HCT116 (cell line): Measurements from ENCODE around the gene MCAM. TPM values are rescaled to one million over a fixed set of nuclear protein-coding genes. Genes with fewer than 3 reads are reported as not detected.

Experiments
- ATAC-seq: fragments of 200-7000 bp; cut with Tn5 transposase; 2 replicates; pipeline ENCODE4 v1.9.1; 2020; ENCODE audit warnings: mild to moderate bottlenecking, moderate library complexity
- BruUV-seq: library from RNA; stranded (reverse); fragments of 400-500 nt; replicated peaks from 2 replicates; lab custom pipeline; 2021; lab: Mats Ljungman, UMichigan
- CTCF ChIA-PET: fragments of 300-600 bp; sonication (Branson Sonifier 250); formaldehyde crosslinking; loops from one replicate; lab custom pipeline; 2021; ENCODE audit warnings: antibody characterized with exemption; lab: Charles Lee
- POLR2A ChIA-PET: fragments of 300-600, 350-600 bp; sonication (Branson Sonifier 250); formaldehyde crosslinking; loops from one replicate; lab custom pipeline; 2021; ENCODE audit warnings: antibody characterized with exemption; lab: Charles Lee
- RAD21 ChIA-PET, 2 experiments: fragments of 300-600 bp; sonication (Branson Sonifier 250); formaldehyde crosslinking; loops; one replicate each; lab custom pipeline; 2023; ENCODE audit warnings: low total read pairs in 2 of 2; ENCODE audit not compliant: uncharacterized antibody in 2 of 2, unreplicated experiment in 2 of 2, low non-redundant PET in 1 of 2; lab: Charles Lee
- DNase-seq: peaks from one replicate; pipeline ENCODE4 v3.0.0-alpha.2; 2010; ENCODE audit warnings: low read depth, low spot score
- H2AFZ ChIP-seq: fragments of 200-600 bp; shearing (Covaris generic), sonication (generic); 2 replicates; pipeline ENCODE4 v1.6.1; 2017; ENCODE audit warnings: low read depth, mixed run types, mixed read lengths, antibody characterized with exemption, low read length; ENCODE audit not compliant: poor library complexity, severe bottlenecking
- H3K27ac ChIP-seq: 2 replicates; pipeline ENCODE4 v1.5.1; 2012; ENCODE audit warnings: low read depth, low read length
- H3K27me3 ChIP-seq: fragments of 200-600 bp; sonication (generic); 2 replicates; pipeline ENCODE4 v1.6.1; 2016; ENCODE audit warnings: mixed run types, low read length, mixed read lengths; ENCODE audit not compliant: insufficient read depth
- H3K36me3 ChIP-seq, 2 experiments: fragments of 200-500 bp in 1 of 2; fragments of 200-600 bp in 1 of 2; sonication (Bioruptor generic) in 1 of 2; sonication (generic) in 1 of 2; 2 replicates each; pipeline versions ENCODE4 v1.5.1 to v1.6.1; 2014 to 2016; ENCODE audit warnings: low read length in 2 of 2, inconsistent platforms in 1 of 2, mixed read lengths in 1 of 2, mixed run types in 1 of 2; ENCODE audit not compliant: insufficient read depth in 2 of 2, control insufficient read depth in 1 of 2
- H3K4me1 ChIP-seq, 2 experiments: fragments of 200-600 bp in 1 of 2; sonication (generic) in 1 of 2; 2 replicates each; pipeline versions ENCODE4 v1.5.1 to v1.6.1; 2012 to 2017; ENCODE audit warnings: low read length in 2 of 2, inconsistent platforms in 1 of 2, mild to moderate bottlenecking in 1 of 2, mixed read lengths in 1 of 2, mixed run types in 1 of 2, moderate library complexity in 1 of 2; ENCODE audit not compliant: insufficient read depth in 2 of 2, control insufficient read depth in 1 of 2
- H3K4me2 ChIP-seq: fragments of 200-600 bp; sonication (generic); 2 replicates; pipeline ENCODE4 v1.6.1; 2017; ENCODE audit warnings: mixed run types, low read length, mixed read lengths
- H3K4me3 ChIP-seq, 2 experiments: fragments of 200-600 bp in 1 of 2; sonication (generic) in 1 of 2; replicated peaks in 1 of 2; 2 replicates each; pipeline ENCODE4 v1.5.1; 2011 to 2016; ENCODE audit warnings: low read length in 2 of 2, control low read depth in 1 of 2, low read depth in 1 of 2, mild to moderate bottlenecking in 1 of 2, mixed read lengths in 1 of 2, mixed run types in 1 of 2
- H3K79me2 ChIP-seq: fragments of 200-600 bp; sonication (generic); 2 replicates; pipeline ENCODE4 v1.6.1; 2017; ENCODE audit warnings: mild to moderate bottlenecking, mixed run types, low read length, moderate library complexity, mixed read lengths; ENCODE audit not compliant: insufficient read depth
- H3K9ac ChIP-seq: fragments of 200-600 bp; sonication (generic); 2 replicates; pipeline ENCODE4 v1.6.1; 2016; ENCODE audit warnings: low read length, mixed read lengths
- H3K9me2 ChIP-seq: fragments of 200-600 bp; sonication (generic), shearing (Covaris generic); 2 replicates; pipeline ENCODE4 v1.6.1; 2017; ENCODE audit warnings: mixed run types, mild to moderate bottlenecking, moderate library complexity; ENCODE audit not compliant: insufficient read depth
- H3K9me3 ChIP-seq, 2 experiments: fragments of 200-500 bp in 1 of 2; fragments of 200-600 bp in 1 of 2; sonication (Bioruptor generic) in 1 of 2; sonication (generic) in 1 of 2; 2 replicates each; pipeline ENCODE4 v1.6.1; 2014 to 2017; ENCODE audit warnings: low read length in 2 of 2, mixed read lengths in 2 of 2, inconsistent platforms in 1 of 2, low read depth in 1 of 2, mild to moderate bottlenecking in 1 of 2, mixed run types in 1 of 2, moderate library complexity in 1 of 2; ENCODE audit not compliant: control insufficient read depth in 1 of 2, insufficient read depth in 1 of 2
- H4K20me1 ChIP-seq: fragments of 200-600 bp; sonication (generic), shearing (Covaris generic); 2 replicates; pipeline ENCODE4 v1.6.1; 2017; ENCODE audit warnings: mixed run types, mild to moderate bottlenecking, moderate library complexity; ENCODE audit not compliant: insufficient read depth
- CBX3 ChIP-seq: IDR thresholded peaks from 2 replicates; pipeline ENCODE4 v1.6.1; 2012; ENCODE audit warnings: low read depth
- EGR1 ChIP-seq: IDR thresholded peaks from 2 replicates; pipeline ENCODE4 v1.6.1; 2012; ENCODE audit warnings: low read depth
- ELF1 ChIP-seq: IDR thresholded peaks from 2 replicates; pipeline ENCODE4 v1.6.1; 2012; ENCODE audit warnings: low read depth, borderline replicate concordance
- EZH2 ChIP-seq: fragments of 200-600 bp; sonication (generic); IDR thresholded peaks from 2 replicates; pipeline ENCODE4 v1.6.1; 2017; ENCODE audit warnings: antibody characterized with exemption, mixed run types
- FOSL1 ChIP-seq: IDR thresholded peaks from 2 replicates; pipeline ENCODE4 v1.6.1; 2012; ENCODE audit warnings: low read depth
- JUND ChIP-seq: IDR thresholded peaks from 2 replicates; pipeline ENCODE4 v1.6.1; 2012
- POLR2A ChIP-seq: IDR thresholded peaks from 2 replicates; pipeline ENCODE4 v1.7.0; 2011; ENCODE audit warnings: borderline replicate concordance; ENCODE audit not compliant: insufficient read depth, insufficient read length; ENCODE audit errors: extremely low read depth
- RAD21 ChIP-seq: IDR thresholded peaks from 2 replicates; pipeline ENCODE4 v1.6.1; 2012; ENCODE audit warnings: low read depth, mild to moderate bottlenecking
- REST ChIP-seq: IDR thresholded peaks from 2 replicates; pipeline ENCODE4 v1.6.1; 2012; ENCODE audit warnings: low read depth
- YY1 ChIP-seq: IDR thresholded peaks from 2 replicates; pipeline ENCODE4 v1.6.1; 2011; ENCODE audit warnings: low read length, low read depth, moderate library complexity, mild to moderate bottlenecking; ENCODE audit not compliant: insufficient replicate concordance; ENCODE audit errors: extremely low read depth
- ZBTB33 ChIP-seq: IDR thresholded peaks from 2 replicates; pipeline ENCODE4 v1.6.1; 2011; ENCODE audit warnings: mild to moderate bottlenecking, low read length, moderate library complexity; ENCODE audit not compliant: insufficient replicate concordance; ENCODE audit errors: extremely low read depth
- ZFX ChIP-seq: fragments of 450-650 bp; IDR thresholded peaks from 2 replicates; pipeline ENCODE4 v1.6.1; 2017
- ZNF274 ChIP-seq: fragments of 200-500 bp; sonication (Bioruptor generic); IDR thresholded peaks from 2 replicates; pipeline ENCODE4 v1.6.1; 2014; ENCODE audit warnings: mild to moderate bottlenecking, low read depth, low read length, inconsistent platforms
- intact Hi-C: fragments of 100-400 bp; cut with micrococcal nuclease; formaldehyde crosslinking; loops from 2 replicates; pipeline ENCODE4 v1.10.0; 2022
- total RNA-seq: library from RNA; stranded (reverse); gene quantifications from one replicate; pipeline ENCODE4 v1.2.1, GENCODE V29; 2021; ENCODE audit not compliant: unreplicated experiment
- TF ChIP-seq, protein P1 (sequence below), 3 experiments: fragments of 200-600 bp in 1 of 3; sonication (generic) in 1 of 3; IDR thresholded peaks in 2 of 3; conservative IDR thresholded peaks in 1 of 3; 2 replicates each; pipeline ENCODE4 v1.5.1; 2012 to 2017; ENCODE audit warnings: low read depth in 2 of 3, low read length in 2 of 3, antibody characterized with exemption in 1 of 3, borderline replicate concordance in 1 of 3, control low read depth in 1 of 3, mild to moderate bottlenecking in 1 of 3, mixed read lengths in 1 of 3, mixed run types in 1 of 3, moderate library complexity in 1 of 3; ENCODE audit not compliant: insufficient read depth in 1 of 3
- TF ChIP-seq, protein P2 (sequence below): IDR thresholded peaks from 2 replicates; pipeline ENCODE4 v1.6.1; 2012

MCAM gene
- total RNA-seq, 1 experiment from 2014 or later = 17.4 TPM

GRCh38 chr11:119262668-119263351 is 54.1 kb downstream of the MCAM start:
- Histone ChIP-seq H2AFZ (no peak overlapping the region), H3K4me2 (no peak overlapping the region), H3K36me3 (no peaks in the 10 kb centered on the region), H4K20me1 (peaks cover 6% of the 10 kb centered on the region; the same call in 1 of the 2 replicates), H3K27me3 (no peaks in the 10 kb centered on the region), H3K9me2 (no peaks in the 10 kb centered on the region), H3K9ac (no peak overlapping the region), H3K4me3 (no peak overlapping the region), H3K9me3 (no peaks in the 10 kb centered on the region), H3K27ac (no peak overlapping the region), H3K4me1 (no peaks in the 10 kb centered on the region), H3K79me2 (peaks cover 61% of the 10 kb centered on the region)
- ChIA-PET RAD21 (no interaction called here), POLR2A (interaction anchor here (0.6 kb wide), 1 partner anchor 98 kb away, joined by 3 read pairs; no protein-coding TSS in a partner anchor), CTCF (no interaction called here)
- no peak for DNase-seq
- no peak for ATAC-seq
- intact Hi-C loops = no loop called here
- TF ChIP-seq, protein P1, sequence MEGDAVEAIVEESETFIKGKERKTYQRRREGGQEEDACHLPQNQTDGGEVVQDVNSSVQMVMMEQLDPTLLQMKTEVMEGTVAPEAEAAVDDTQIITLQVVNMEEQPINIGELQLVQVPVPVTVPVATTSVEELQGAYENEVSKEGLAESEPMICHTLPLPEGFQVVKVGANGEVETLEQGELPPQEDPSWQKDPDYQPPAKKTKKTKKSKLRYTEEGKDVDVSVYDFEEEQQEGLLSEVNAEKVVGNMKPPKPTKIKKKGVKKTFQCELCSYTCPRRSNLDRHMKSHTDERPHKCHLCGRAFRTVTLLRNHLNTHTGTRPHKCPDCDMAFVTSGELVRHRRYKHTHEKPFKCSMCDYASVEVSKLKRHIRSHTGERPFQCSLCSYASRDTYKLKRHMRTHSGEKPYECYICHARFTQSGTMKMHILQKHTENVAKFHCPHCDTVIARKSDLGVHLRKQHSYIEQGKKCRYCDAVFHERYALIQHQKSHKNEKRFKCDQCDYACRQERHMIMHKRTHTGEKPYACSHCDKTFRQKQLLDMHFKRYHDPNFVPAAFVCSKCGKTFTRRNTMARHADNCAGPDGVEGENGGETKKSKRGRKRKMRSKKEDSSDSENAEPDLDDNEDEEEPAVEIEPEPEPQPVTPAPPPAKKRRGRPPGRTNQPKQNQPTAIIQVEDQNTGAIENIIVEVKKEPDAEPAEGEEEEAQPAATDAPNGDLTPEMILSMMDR (IDR thresholded peaks at IDR 0.05 in 2 of 3, conservative IDR thresholded peaks at IDR 0.05 in 1 of 3; ENCODE audit: borderline replicate concordance in 1 of 3, insufficient read depth in 1 of 3, low read depth in 2 of 3, low read length in 2 of 3) = no peak
- TF ChIP-seq REST (no peak), RAD21 (no peak), CBX3 (no peak), FOSL1 (no peak), JUND (no peak), EZH2 (no peak), POLR2A (no peak), ZBTB33 (no peak), YY1 (no peak), EGR1 (no peak), ELF1 (no peak), ZFX (no peak), ZNF274 (no peak)
- TF ChIP-seq, protein P2, sequence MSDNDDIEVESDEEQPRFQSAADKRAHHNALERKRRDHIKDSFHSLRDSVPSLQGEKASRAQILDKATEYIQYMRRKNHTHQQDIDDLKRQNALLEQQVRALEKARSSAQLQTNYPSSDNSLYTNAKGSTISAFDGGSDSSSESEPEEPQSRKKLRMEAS = no peak
- no TSS peak for BruUV-seq
